ENCODE data around the gene TRIM14. TPM values are rescaled to one million over a fixed set of nuclear protein-coding genes. Genes with fewer than 3 reads are reported as not detected.

Gene TRIM14
- total and polyA plus RNA-seq, 9 donors: 2.3 to 24.0 (median 5.7) TPM

DNA sequence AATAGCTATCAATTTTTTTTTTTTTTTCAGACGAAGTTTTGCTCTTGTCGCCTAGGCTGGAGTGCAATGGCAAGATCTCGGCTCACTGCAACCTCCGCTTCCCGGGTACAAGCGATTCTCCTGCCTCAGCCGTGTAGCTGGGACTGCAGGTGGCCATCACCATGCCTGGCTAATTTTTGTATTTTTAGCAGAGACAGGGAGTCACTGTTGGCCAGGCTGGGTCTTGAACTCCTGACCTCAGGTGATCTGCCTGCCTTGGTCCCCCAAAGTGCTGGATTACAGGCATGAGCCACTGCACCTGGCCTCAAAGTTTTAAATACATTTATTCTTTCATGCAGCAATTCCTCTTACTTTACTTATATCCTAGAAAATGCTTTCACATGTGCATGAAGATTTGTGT lies 17.6 kb downstream of the TRIM14 start:
- Histone ChIP-seq H3K27ac (no peak overlapping the region), H3K4me1 (ENCODE audit: insufficient read depth) (no peaks in the 10 kb centered on the region), H3K36me3 (no peaks in the 10 kb centered on the region), H3K4me3 (no peak overlapping the region), H3K9me3 (no peaks in the 10 kb centered on the region), H3K27me3 (no peaks in the 10 kb centered on the region)
- intact Hi-C loops (cut with DNase I): no loop called here
- DNase-seq: no peak
- whole genome bisulfite sequencing, 3 donors: 92 to 97% (median 93%) methylated on average over 7 of the region's 7 CpGs
- TF ChIP-seq, protein P1, sequence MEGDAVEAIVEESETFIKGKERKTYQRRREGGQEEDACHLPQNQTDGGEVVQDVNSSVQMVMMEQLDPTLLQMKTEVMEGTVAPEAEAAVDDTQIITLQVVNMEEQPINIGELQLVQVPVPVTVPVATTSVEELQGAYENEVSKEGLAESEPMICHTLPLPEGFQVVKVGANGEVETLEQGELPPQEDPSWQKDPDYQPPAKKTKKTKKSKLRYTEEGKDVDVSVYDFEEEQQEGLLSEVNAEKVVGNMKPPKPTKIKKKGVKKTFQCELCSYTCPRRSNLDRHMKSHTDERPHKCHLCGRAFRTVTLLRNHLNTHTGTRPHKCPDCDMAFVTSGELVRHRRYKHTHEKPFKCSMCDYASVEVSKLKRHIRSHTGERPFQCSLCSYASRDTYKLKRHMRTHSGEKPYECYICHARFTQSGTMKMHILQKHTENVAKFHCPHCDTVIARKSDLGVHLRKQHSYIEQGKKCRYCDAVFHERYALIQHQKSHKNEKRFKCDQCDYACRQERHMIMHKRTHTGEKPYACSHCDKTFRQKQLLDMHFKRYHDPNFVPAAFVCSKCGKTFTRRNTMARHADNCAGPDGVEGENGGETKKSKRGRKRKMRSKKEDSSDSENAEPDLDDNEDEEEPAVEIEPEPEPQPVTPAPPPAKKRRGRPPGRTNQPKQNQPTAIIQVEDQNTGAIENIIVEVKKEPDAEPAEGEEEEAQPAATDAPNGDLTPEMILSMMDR (IDR thresholded peaks at IDR 0.05): no peak
- TF ChIP-seq EP300 (IDR thresholded peaks at IDR 0.05) (no peak), POLR2A (IDR thresholded peaks at IDR 0.05) (no peak)

- H3K36me3 ChIP-seq: no peaks in the 10 kb centered on the region
- no peak for DNase-seq
- H3K27ac ChIP-seq: no peak overlapping the region
- H3K9me3 ChIP-seq: no peaks in the 10 kb centered on the region
- H3K27me3 ChIP-seq: no peaks in the 10 kb centered on the region
- intact Hi-C loops (cut with DNase I): no loop called here
- H3K4me3 ChIP-seq: no peak overlapping the region
- no peak for TF ChIP-seq EP300 (IDR thresholded peaks at IDR 0.05)
- TF ChIP-seq POLR2A (IDR thresholded peaks at IDR 0.05): no peak
- TF ChIP-seq, protein P1 (IDR thresholded peaks at IDR 0.05): no peak
- H3K4me1 ChIP-seq (ENCODE audit: insufficient read depth): no peaks in the 10 kb centered on the region
These were observed 18.6 kb downstream of the TRIM14 start for GRCh38 chr9:98100456-98100855.

- Histone ChIP-seq H3K9me3 (no peaks in the 10 kb centered on the region), H3K4me1 (ENCODE audit: insufficient read depth) (no peaks in the 10 kb centered on the region), H3K27ac (no peak overlapping the region), H3K36me3 (no peaks in the 10 kb centered on the region), H3K4me3 (no peak overlapping the region), H3K27me3 (no peaks in the 10 kb centered on the region)
- 83 to 88% (median 84%) methylated on average over 5 of the region's 5 CpGs for WGBS, 3 donors
- intact Hi-C loops (cut with DNase I): no loop called here
- no peak for DNase-seq
- TF ChIP-seq POLR2A (IDR thresholded peaks at IDR 0.05) (no peak), EP300 (IDR thresholded peaks at IDR 0.05) (no peak)
- TF ChIP-seq, protein P1 (IDR thresholded peaks at IDR 0.05): no peak
These were observed 19.1 kb downstream of the TRIM14 start for GRCh38 chr9:98099898-98100297.

DNA sequence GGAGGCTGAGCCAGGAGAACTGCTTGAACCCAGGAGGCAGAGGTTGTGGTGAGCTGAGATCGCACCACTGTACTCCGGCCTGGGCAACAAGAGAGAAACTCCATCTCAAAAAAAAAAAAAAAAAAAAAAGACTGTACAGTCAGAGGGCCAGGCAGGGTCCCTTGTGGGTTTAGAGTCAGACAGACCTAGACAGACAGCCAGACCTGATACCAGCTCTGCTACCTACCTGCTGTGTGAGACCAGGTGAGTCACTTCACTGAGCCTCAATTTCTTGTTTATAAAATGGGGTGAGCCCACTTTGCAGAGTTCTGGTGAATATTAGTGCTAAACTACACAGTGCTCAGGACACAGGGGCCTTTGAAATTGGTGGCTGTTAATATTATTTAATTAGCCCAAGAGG lies 19.7 kb downstream of the TRIM14 start:
- Histone ChIP-seq H3K4me3 (no peak overlapping the region), H3K9me3 (no peaks in the 10 kb centered on the region), H3K27me3 (no peaks in the 10 kb centered on the region), H3K36me3 (no peaks in the 10 kb centered on the region), H3K4me1 (ENCODE audit: insufficient read depth) (no peaks in the 10 kb centered on the region), H3K27ac (no peak overlapping the region)
- intact Hi-C loops (cut with DNase I): no loop called here
- WGBS, 3 donors: 94 to 98% (median 98%) methylated on average over 2 of the region's 2 CpGs
- DNase-seq: no peak
- TF ChIP-seq, protein P1 (IDR thresholded peaks at IDR 0.05): no peak
- no peak for TF ChIP-seq POLR2A (IDR thresholded peaks at IDR 0.05)
- TF ChIP-seq EP300 (IDR thresholded peaks at IDR 0.05): no peak

DNA sequence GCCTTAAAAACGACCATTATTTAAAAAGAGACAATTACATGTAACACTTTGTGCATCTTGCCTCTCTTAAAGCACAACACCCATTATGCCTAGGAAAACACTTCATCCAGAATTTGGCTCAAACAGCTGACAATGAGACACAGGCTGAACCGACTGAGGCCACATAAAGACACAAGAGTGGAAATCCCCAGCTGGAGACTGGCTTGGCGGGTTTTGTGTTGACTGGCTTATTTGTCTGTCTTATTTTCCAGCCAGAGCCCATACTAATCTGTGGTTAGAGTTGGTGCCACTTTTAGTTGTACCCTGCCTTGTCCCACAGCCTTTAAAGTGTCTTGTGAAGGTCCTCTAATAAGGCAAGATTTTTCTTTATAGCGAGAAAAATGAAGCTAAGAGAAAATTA lies 21.2 kb downstream of the TRIM14 start:
- Histone ChIP-seq H3K27ac (no peak overlapping the region), H3K4me3 (no peak overlapping the region), H3K27me3 (no peaks in the 10 kb centered on the region), H3K36me3 (no peaks in the 10 kb centered on the region), H3K9me3 (no peaks in the 10 kb centered on the region), H3K4me1 (ENCODE audit: insufficient read depth) (no peaks in the 10 kb centered on the region)
- intact Hi-C loops (cut with DNase I): no loop called here
- no peak for DNase-seq
- no peak for TF ChIP-seq POLR2A (IDR thresholded peaks at IDR 0.05)
- TF ChIP-seq EP300 (IDR thresholded peaks at IDR 0.05): no peak
- TF ChIP-seq, protein P1 (IDR thresholded peaks at IDR 0.05): no peak
- 85 to 88% (median 87%) methylated on average over 4 of the region's 4 CpGs for WGBS, 3 donors

All from ovary (tissue), 9 donors.